K562 (cell line): Measurements from ENCODE around the gene CELSR3. TPM values are rescaled to one million over a fixed set of nuclear protein-coding genes. Genes with fewer than 3 reads are reported as not detected.
A peak's percentile ranks its signal among the peaks of the same experiment; 100 is the strongest.

Experiments
- ATAC-seq: fragments of 200-7000 bp; cut with Tn5 transposase; 3 replicates; pipeline ENCODE4 v1.9.1; 2020; ENCODE audit warnings: moderate library complexity
- BruUV-seq: library from RNA; stranded (reverse); fragments of 400-500 nt; replicated peaks from 2 replicates; lab custom pipeline; 2021; lab: Mats Ljungman, UMichigan
- CTCF ChIA-PET: fragments of 300-600 bp; formaldehyde crosslinking; extraction: SDS; loops from one replicate; lab custom pipeline; 2021; ENCODE audit warnings: low intra/inter-chr PET ratio; lab: Yijun Ruan, JAX
- POLR2A ChIA-PET: fragments of 300-600, 350-650 bp; sonication (Branson Sonifier 250); formaldehyde crosslinking; extraction: SDS; loops from one replicate; lab custom pipeline; 2021; ENCODE audit warnings: antibody characterized with exemption, inconsistent platforms; lab: Yijun Ruan, JAX
- DNase-seq, 4 experiments: peaks; one replicate each; pipeline versions ENCODE4 v3.0.0 to v3.0.0-alpha.2; 2011 to 2018; ENCODE audit warnings: low spot score in 3 of 4, mixed read lengths in 3 of 4; ENCODE audit errors: extremely low read depth in 1 of 4
- FAIRE-seq: peaks from 2 replicates; lab custom pipeline; 2011; peaks lifted over from hg19 to GRCh38; lab: Jason Lieb, UNC
- H2AFZ ChIP-seq: 2 replicates; pipeline ENCODE4 v1.6.0; 2011; ENCODE audit warnings: low read depth, low read length, control low read depth, inconsistent platforms
- H3K27ac ChIP-seq: fragments of 200-600 bp; 3 replicates; pipeline ENCODE4 v1.8.0; 2011; ENCODE audit warnings: low read depth, mild to moderate bottlenecking, control low read depth, inconsistent platforms, low read length, moderate library complexity, mixed read lengths; ENCODE audit errors: extremely low read depth
- H3K27me3 ChIP-seq, 2 experiments: fragments of 300-600 bp in 1 of 2; 2 replicates in 1 of 2; 3 replicates in 1 of 2; pipeline versions ENCODE4 v1.6.0 to v1.8.0; 2011; ENCODE audit warnings: inconsistent platforms in 2 of 2, low read length in 2 of 2, mild to moderate bottlenecking in 1 of 2, mixed read lengths in 1 of 2, moderate library complexity in 1 of 2; ENCODE audit not compliant: control insufficient read depth in 2 of 2, insufficient read depth in 2 of 2
- H3K36me3 ChIP-seq: fragments of 300-600 bp; 3 replicates; pipeline ENCODE4 v1.8.0; 2011; ENCODE audit warnings: mild to moderate bottlenecking, low read length, inconsistent platforms; ENCODE audit not compliant: control insufficient read depth, insufficient read depth
- H3K4me1 ChIP-seq, 2 experiments: fragments of 200-600 bp in 1 of 2; replicated peaks in 1 of 2; 2 replicates in 1 of 2; 3 replicates in 1 of 2; pipeline versions ENCODE4 v1.5.1 to v1.8.0; 2011; ENCODE audit warnings: inconsistent platforms in 2 of 2, low read length in 2 of 2, mild to moderate bottlenecking in 1 of 2, mixed read lengths in 1 of 2, moderate library complexity in 1 of 2; ENCODE audit not compliant: control insufficient read depth in 2 of 2, insufficient read depth in 2 of 2
- H3K4me2 ChIP-seq: 2 replicates; pipeline ENCODE4 v1.6.1; 2011; ENCODE audit warnings: low read length, control low read depth, inconsistent platforms, mixed read lengths; ENCODE audit not compliant: insufficient read depth
- H3K4me3 ChIP-seq: fragments of 200-600 bp; sonication (generic), shearing (Covaris generic); 2 replicates; pipeline ENCODE4 v1.5.1; 2016; ENCODE audit warnings: control low read depth, inconsistent platforms
- H3K79me2 ChIP-seq: fragments of 200-600 bp; 3 replicates; pipeline ENCODE4 v1.8.0; 2011; ENCODE audit warnings: low read length, inconsistent platforms; ENCODE audit not compliant: control insufficient read depth, insufficient read depth
- H3K9ac ChIP-seq, 2 experiments: 2 replicates each; pipeline versions ENCODE4 v1.6.0 to v1.6.1; 2011; ENCODE audit warnings: low read depth in 2 of 2, low read length in 2 of 2, control low read depth in 1 of 2, inconsistent platforms in 1 of 2, mild to moderate bottlenecking in 1 of 2, mixed read lengths in 1 of 2; ENCODE audit not compliant: insufficient read depth in 1 of 2
- H3K9me1 ChIP-seq: one replicate; pipeline ENCODE4 v1.6.0; 2011; ENCODE audit warnings: inconsistent platforms, mild to moderate bottlenecking, low read length, moderate library complexity; ENCODE audit not compliant: control insufficient read depth, insufficient read depth
- H3K9me3 ChIP-seq: replicated peaks from 2 replicates; pipeline ENCODE4 v1.5.1; 2011; ENCODE audit warnings: low read depth, low read length, inconsistent platforms; ENCODE audit not compliant: control insufficient read depth, insufficient read depth
- H4K20me1 ChIP-seq: replicated peaks from 2 replicates; pipeline ENCODE4 v1.6.1; 2011; ENCODE audit warnings: low read length, inconsistent platforms, mixed read lengths; ENCODE audit not compliant: control insufficient read depth, insufficient read depth
- ARID3B ChIP-seq: fragments of 250-450 bp; sonication (Bioruptor Pico); IDR thresholded peaks from 2 replicates; pipeline ENCODE4 v1.4.0; 2020; ENCODE audit warnings: borderline replicate concordance
- BRF1 ChIP-seq: IDR thresholded peaks from 3 replicates; pipeline ENCODE4 v1.6.1; 2011; ENCODE audit warnings: borderline replicate concordance, mild to moderate bottlenecking; ENCODE audit not compliant: insufficient read length; ENCODE audit errors: extremely low read depth
- CEBPG ChIP-seq, 3 experiments: fragments of 200-800 bp in 1 of 3; sonication (Bioruptor generic) in 1 of 3; sonication (generic) in 1 of 3; formaldehyde crosslinking in 1 of 3; IDR thresholded peaks in 2 of 3; conservative IDR thresholded peaks in 1 of 3; 2 replicates each; pipeline versions ENCODE4 v1.6.1 to v1.8.0; 2016 to 2022; ENCODE audit warnings: missing compliant biosample characterization in 2 of 3, missing genetic modification characterization in 2 of 3, mild to moderate bottlenecking in 1 of 3, missing genetic modification reagents in 1 of 3
- DIDO1 ChIP-seq: fragments of 450-650 bp; IDR thresholded peaks from 2 replicates; pipeline ENCODE4 v1.6.1; 2016; ENCODE audit warnings: low read depth, missing biosample characterization, missing genetic modification characterization
- NR2C2 ChIP-seq, 2 experiments: fragments of 200-800 bp in 1 of 2; sonication (Bioruptor generic) in 1 of 2; sonication (generic) in 1 of 2; formaldehyde crosslinking in 1 of 2; IDR thresholded peaks; 2 replicates each; pipeline versions ENCODE4 v1.6.1 to v1.8.0; 2016 to 2022; ENCODE audit warnings: mild to moderate bottlenecking in 1 of 2, missing compliant biosample characterization in 1 of 2, missing genetic modification characterization in 1 of 2, missing genetic modification reagents in 1 of 2
- POLR2AphosphoS5 ChIP-seq: IDR thresholded peaks from 2 replicates; pipeline ENCODE4 v1.6.1; 2011; ENCODE audit warnings: mild to moderate bottlenecking, low read depth, low read length, moderate library complexity; ENCODE audit not compliant: control insufficient read depth, insufficient read depth
- ZBTB2 ChIP-seq: fragments of 450-650 bp; IDR thresholded peaks from 2 replicates; pipeline ENCODE4 v1.6.1; 2016; ENCODE audit warnings: antibody characterized with exemption
- ZBTB34 ChIP-seq: fragments of 250-450 bp; sonication (Bioruptor Pico); IDR thresholded peaks from 2 replicates; pipeline ENCODE4 v1.8.0; 2021; ENCODE audit warnings: mild to moderate bottlenecking, moderate library complexity
- ZNF274 ChIP-seq: IDR thresholded peaks from 2 replicates; pipeline ENCODE4 v1.6.1; 2011; ENCODE audit warnings: low read depth, mild to moderate bottlenecking, low read length, moderate library complexity, borderline replicate concordance
- WGBS: fragments of 100-300 bp; shearing (Covaris generic); methylation state at CpG from one replicate; pipeline ENCODE4 v1.1.6; 2016; ENCODE audit warnings: low coverage, mixed read lengths; ENCODE audit not compliant: insufficient coverage; ENCODE audit errors: missing lambda C conversion rate; 5-methylcytosine and 5-hydroxymethylcytosine counted together
- in situ Hi-C: fragments of 300-500 bp; cut with MboI; formaldehyde crosslinking; loops from 4 replicates; pipeline ENCODE4 v1.15.0; 2018; ENCODE audit warnings: inconsistent platforms, mixed read lengths
- intact Hi-C: fragments of 100-400 bp; cut with micrococcal nuclease; formaldehyde crosslinking; loops from 2 replicates; pipeline ENCODE4 v1.14.2; 2022
- polyA plus RNA-seq, 8 experiments: library from polyadenylated mRNA; depleted of rRNA in 4 of 8; stranded (reverse) in 5 of 8; unstranded in 3 of 8; fragments of >200 nt; fragmentation: Nextera tagmentation in 2 of 8; fragmentation: Illumina TruSeq in 1 of 8; extraction: Ambion mirVana in 2 of 8; extraction: Trizol in 1 of 8; gene quantifications; 2 replicates each; pipeline versions ENCODE4 v1.2.1 to v1.2.3, GENCODE V29; 2011 to 2014; ENCODE audit warnings: inconsistent platforms in 1 of 8, missing spikeins in 1 of 8
- total RNA-seq, 7 experiments: library from RNA; depleted of rRNA in 6 of 7; stranded (reverse); fragments of >200 nt in 6 of 7; fragmentation: Illumina TruSeq in 2 of 7; extraction: Trizol in 2 of 7; gene quantifications; 2 replicates each; pipeline versions ENCODE4 v1.2.1 to v1.2.3, GENCODE V29; 2011 to 2021; ENCODE audit warnings: low replicate concordance in 1 of 7

Gene CELSR3
- total and polyA plus RNA-seq, 9 of the 15 experiments (the other 6 are each of a cell fraction or from before 2014, with no cell fraction given) = 0.10 to 2.7 (median 0.76) TPM

- peak; percentile 91 for TF ChIP-seq ZBTB2
Measured at GRCh38 chr3:48609088-48610005, 53.3 kb downstream of the CELSR3 start, which contains the start of gene UQCRC1 (continued).

GRCh38 chr3:48607519-48607918, 55.2 kb downstream of the CELSR3 start:
- POLR2A ChIA-PET = no interaction called here
- BruUV-seq = no TSS peak
- Histone ChIP-seq H3K9me1 (no peaks in the 10 kb centered on the region), H3K27ac (no peak overlapping the region), H2AFZ (no peak overlapping the region), H3K4me3 (no peak overlapping the region), H3K4me2 (no peak overlapping the region), H3K9ac (no peak overlapping the region), H3K27me3 (no peaks in the 10 kb centered on the region), H3K9me3 (no peaks in the 10 kb centered on the region)
- DNase-seq = no peak
- in situ Hi-C loops = no loop called here
- intact Hi-C loops = no loop called here
- no peak for ATAC-seq
- CTCF ChIA-PET = no interaction called here
- TF ChIP-seq BRF1 = no peak
- no peak for TF ChIP-seq ZNF274
- TF ChIP-seq ZBTB34 = no peak
- no peak for TF ChIP-seq NR2C2 (CRISPR knock-in tag; IDR thresholded peaks at IDR 0.05)
- TF ChIP-seq NR2C2 (tag; IDR thresholded peaks at IDR 0.05) = no peak
- TF ChIP-seq ARID3B (CRISPR knock-in tag) = no peak
- TF ChIP-seq POLR2AphosphoS5 = no peak
- TF ChIP-seq DIDO1 (tag) = no peak
- TF ChIP-seq CEBPG (CRISPR knock-in tag; IDR thresholded peaks at IDR 0.05) = no peak
- no peak for TF ChIP-seq CEBPG (tag; conservative IDR thresholded peaks at IDR 0.05 in 1 of 2, IDR thresholded peaks at IDR 0.05 in 1 of 2)
- TF ChIP-seq, all 486 proteins: peak for 0
- FAIRE-seq = no peak
- no peaks in the 10 kb centered on the region for H4K20me1 ChIP-seq
- WGBS = 92% methylated on average over 5 of the region's 5 CpGs
- peaks cover 55% of the 10 kb centered on the region; the same call in 2 of the 3 replicates for H3K36me3 ChIP-seq
- H3K79me2 ChIP-seq = peaks cover 30% of the 10 kb centered on the region
- peaks cover 4 to 13% of the 10 kb centered on the region in 2 experiments; a peak in 2 of 5 replicates for H3K4me1 ChIP-seq
